HUES6 (cell line): ENCODE data around the gene PPP2R2B.

Experiments
- H3K27ac ChIP-seq: 2 replicates; pipeline ENCODE4 v1.7.0; 2013; ENCODE audit warnings: low read depth, mild to moderate bottlenecking, low read length, inconsistent platforms
- H3K27me3 ChIP-seq: 2 replicates; pipeline ENCODE4 v1.6.1; 2013; ENCODE audit warnings: low read length; ENCODE audit not compliant: control insufficient read depth, insufficient read depth
- H3K36me3 ChIP-seq: 2 replicates; pipeline ENCODE4 v1.6.1; 2013; ENCODE audit warnings: low read length; ENCODE audit not compliant: control insufficient read depth, insufficient read depth
- H3K4me1 ChIP-seq: 2 replicates; pipeline ENCODE4 v1.6.1; 2013; ENCODE audit warnings: low read length; ENCODE audit not compliant: control insufficient read depth, insufficient read depth
- H3K4me3 ChIP-seq: 2 replicates; pipeline ENCODE4 v1.5.1; 2013; ENCODE audit warnings: low read depth, low read length
- H3K9ac ChIP-seq: one replicate; pipeline ENCODE4 v1.6.1; 2013; ENCODE audit warnings: mild to moderate bottlenecking, low read length
- H3K9me3 ChIP-seq: 2 replicates; pipeline ENCODE4 v1.6.1; 2013; ENCODE audit warnings: low read depth, low read length; ENCODE audit not compliant: control insufficient read depth, insufficient read depth

Gene PPP2R2B

DNA sequence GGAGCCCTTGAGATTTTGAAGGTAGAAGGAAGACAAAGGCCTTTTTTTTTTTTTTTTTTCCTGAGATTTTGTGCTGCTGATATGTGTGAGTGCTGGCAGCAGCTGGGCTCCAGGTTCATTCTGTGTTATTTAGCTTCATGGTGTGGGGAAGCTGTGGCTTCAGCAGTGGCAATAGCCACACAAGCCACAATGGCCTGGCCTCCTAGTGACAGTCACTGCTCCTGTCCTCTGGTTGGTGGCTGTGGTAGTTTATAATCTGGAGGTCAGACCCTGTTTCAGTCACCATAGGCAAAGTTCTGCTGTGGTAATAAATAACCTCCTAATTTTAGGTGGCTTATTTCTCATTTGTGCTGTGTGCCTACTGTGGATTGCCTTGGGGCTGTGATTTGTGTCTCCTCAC lies 334.3 kb downstream of the PPP2R2B start:
- Histone ChIP-seq H3K4me3 (no peak overlapping the region), H3K36me3 (no peaks in the 10 kb centered on the region), H3K4me1 (no peaks in the 10 kb centered on the region), H3K27me3 (no peaks in the 10 kb centered on the region), H3K9me3 (no peaks in the 10 kb centered on the region), H3K27ac (no peak overlapping the region), H3K9ac (no peak overlapping the region)

DNA sequence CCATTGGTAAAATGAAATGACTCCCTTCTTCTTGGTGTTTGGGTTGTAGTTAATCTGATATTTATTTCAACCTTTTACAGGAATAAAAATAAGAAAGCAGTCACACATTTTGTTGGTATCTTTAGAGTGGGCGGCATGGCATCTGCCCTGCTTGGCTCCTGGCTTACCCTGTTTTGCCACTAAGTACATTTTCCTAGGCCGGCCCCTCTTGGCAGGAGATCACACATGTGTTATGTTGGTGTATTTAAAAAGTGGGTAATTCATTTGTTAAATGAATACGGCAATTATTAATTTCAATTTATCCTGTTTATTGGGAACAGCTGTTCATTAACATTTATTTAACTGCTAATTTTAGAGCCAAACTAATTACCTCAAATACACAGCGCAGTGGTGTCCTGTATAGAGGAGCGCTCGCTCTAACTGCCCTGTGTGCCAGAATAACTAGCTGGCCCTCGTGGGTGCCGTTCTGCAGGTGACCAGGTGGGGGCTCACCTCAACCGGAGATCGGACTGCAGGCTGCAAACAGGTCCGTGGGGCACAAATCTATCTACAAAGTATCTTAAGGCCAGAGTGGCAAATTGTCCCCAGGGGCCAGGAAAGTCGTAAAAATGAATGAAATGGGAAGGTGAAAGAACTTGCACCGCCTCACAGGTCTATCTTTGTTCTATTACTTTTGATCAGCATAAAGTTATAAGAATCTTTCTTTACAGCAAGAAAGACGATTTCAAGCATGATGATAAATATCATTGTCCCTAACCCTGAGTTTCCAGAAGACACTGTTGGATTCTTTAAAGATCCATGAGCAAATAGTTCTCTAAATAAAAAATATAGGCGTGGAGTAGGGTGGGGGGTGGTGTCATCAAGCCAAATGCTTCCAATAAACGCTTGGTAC lies 336.4 kb downstream of the PPP2R2B start:
- no peaks in the 10 kb centered on the region for H3K27me3 ChIP-seq
- no peaks in the 10 kb centered on the region for H3K36me3 ChIP-seq
- no peak overlapping the region for H3K9ac ChIP-seq
- no peaks in the 10 kb centered on the region for H3K4me1 ChIP-seq
- no peak overlapping the region for H3K4me3 ChIP-seq
- H3K27ac ChIP-seq = no peak overlapping the region
- H3K9me3 ChIP-seq = no peaks in the 10 kb centered on the region

DNA sequence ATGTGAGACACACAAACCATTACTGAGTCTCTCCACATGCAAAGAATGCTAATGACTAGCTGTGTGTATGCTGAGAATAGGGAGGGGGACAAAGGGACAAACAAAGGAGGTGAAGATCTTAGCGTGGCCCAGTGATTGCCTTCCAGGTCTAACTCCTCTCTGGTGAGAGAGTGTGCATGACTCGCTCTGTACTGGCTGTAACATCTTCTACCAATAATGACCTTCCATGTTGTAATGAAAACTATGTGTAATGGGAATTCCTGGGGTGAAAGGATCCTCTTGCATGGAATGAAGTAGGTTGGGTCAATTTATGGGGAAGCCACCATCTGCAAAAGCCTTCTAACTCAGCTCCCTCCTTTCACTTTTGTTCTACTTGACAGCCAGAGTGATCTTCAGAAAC lies 338.1 kb downstream of the PPP2R2B start:
- Histone ChIP-seq H3K27me3 (no peaks in the 10 kb centered on the region), H3K27ac (no peak overlapping the region), H3K4me1 (no peaks in the 10 kb centered on the region), H3K36me3 (no peaks in the 10 kb centered on the region), H3K9me3 (no peaks in the 10 kb centered on the region), H3K9ac (no peak overlapping the region), H3K4me3 (no peak overlapping the region)

DNA sequence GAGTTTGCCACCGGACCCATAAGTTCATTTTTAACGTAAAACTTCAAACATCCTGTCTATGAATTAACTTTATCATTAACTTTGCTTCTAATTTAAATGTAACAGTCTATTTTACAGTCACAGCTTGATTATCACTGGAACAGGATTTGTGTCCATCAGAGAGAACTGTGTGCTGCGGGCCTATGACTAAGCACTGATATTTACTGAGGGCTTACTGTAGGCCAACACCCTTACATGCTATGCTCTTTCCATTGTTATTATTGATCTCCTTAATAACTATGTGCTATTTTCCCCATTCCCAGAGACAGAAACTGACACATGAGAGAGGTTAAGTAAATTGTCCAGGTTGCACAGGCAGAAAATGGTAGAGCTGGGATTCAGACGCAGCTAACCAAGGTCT lies 338.6 kb downstream of the PPP2R2B start:
- Histone ChIP-seq H3K27ac (no peak overlapping the region), H3K36me3 (no peaks in the 10 kb centered on the region), H3K4me1 (no peaks in the 10 kb centered on the region), H3K4me3 (no peak overlapping the region), H3K27me3 (no peaks in the 10 kb centered on the region), H3K9ac (no peak overlapping the region), H3K9me3 (no peaks in the 10 kb centered on the region)

DNA sequence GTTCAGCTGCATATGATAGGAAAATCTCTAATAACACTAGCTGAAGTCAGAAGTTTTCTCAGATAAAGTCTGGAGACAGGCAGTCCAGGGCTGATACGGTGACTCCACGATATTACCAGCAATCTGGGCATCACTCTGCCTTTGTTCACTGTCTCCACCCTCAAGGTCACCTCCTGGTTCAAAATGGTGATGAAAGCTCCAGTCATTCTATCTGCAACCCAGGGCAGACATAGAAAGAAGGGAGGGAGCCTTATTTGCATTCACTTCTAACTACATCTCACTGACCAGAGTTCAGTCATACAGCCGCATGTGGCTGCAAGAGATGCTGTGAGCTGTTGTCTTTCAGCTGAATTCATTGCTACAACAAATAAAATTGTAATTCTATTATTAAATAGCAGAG lies 340.1 kb downstream of the PPP2R2B start:
- Histone ChIP-seq H3K27me3 (no peaks in the 10 kb centered on the region), H3K9ac (no peak overlapping the region), H3K4me3 (no peak overlapping the region), H3K4me1 (peaks cover 6% of the 10 kb centered on the region; the same call in 1 of the 2 replicates), H3K9me3 (no peaks in the 10 kb centered on the region), H3K36me3 (no peaks in the 10 kb centered on the region), H3K27ac (no peak overlapping the region)

DNA sequence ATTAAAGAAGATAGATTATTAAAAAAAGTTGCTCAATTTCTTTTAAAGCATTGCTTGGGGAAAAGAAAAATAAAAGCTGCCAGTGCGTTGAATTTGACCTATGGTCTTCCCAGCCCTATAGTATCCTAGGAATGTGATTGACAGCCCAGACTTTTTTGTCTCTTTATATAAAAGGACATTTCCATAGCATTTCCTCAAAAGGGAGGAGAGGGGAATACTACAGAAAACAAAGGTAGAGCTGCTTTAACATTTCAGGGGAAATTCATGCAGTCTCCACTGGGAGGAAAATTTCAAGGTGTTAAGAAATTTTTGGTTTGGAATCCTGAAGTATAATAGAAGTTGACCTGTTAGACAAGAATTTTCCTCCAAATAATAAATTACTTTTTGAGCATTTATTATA lies 344.7 kb downstream of the PPP2R2B start:
- Histone ChIP-seq H3K36me3 (no peaks in the 10 kb centered on the region), H3K9ac (no peak overlapping the region), H3K27ac (peak overlapping the region; percentile 11; the same call in 1 of the 2 replicates), H3K4me1 (peaks cover 6% of the 10 kb centered on the region; the same call in 1 of the 2 replicates), H3K27me3 (no peaks in the 10 kb centered on the region), H3K9me3 (no peaks in the 10 kb centered on the region), H3K4me3 (no peak overlapping the region)

DNA sequence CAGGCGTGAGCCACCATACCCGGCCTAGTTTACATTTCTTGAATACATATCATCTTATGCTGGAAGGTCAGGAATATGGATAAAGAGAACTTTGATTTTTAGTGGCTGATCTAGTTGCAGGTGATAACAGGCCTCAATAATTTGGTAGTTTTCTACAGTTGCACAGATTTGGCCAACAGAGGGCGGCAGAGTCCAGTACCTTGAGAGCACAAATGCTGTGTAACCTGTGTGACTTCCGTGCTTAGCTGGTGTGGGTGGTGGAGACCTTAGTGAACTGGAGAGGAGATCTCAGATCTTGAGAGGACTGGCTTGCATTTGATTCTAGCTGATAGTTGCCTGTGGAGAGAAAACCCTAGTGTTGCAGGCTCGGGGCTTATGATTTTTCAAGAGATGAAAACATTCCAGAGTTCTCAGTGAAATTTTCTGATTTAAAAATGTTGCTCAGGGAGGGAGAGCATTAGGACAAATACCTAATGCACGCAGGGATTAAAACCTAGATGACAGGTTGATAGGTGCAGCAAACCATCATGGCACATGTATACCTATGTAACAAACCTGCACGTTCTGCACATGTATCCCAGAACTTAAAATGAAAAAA lies 345.2 kb downstream of the PPP2R2B start:
- H3K36me3 ChIP-seq = no peaks in the 10 kb centered on the region
- H3K27ac ChIP-seq = no peak overlapping the region

More for the DNA sequence above, 345.2 kb downstream of the PPP2R2B start:
- H3K9me3 ChIP-seq = no peaks in the 10 kb centered on the region
- no peak overlapping the region for H3K4me3 ChIP-seq
- H3K4me1 ChIP-seq = peaks cover 6% of the 10 kb centered on the region; the same call in 1 of the 2 replicates
- H3K9ac ChIP-seq = no peak overlapping the region
- H3K27me3 ChIP-seq = no peaks in the 10 kb centered on the region
